T-helper 1 cell treated with Interleukin-12 subunit alpha and Interleukin-12 subunit beta and Interleukin-4 antibody, amounts not matched to agents 30 ng/mL and 1 ng/mL, for 36 hours (primary cell): ENCODE data around the gene IQSEC3. TPM values are rescaled to one million over a fixed set of nuclear protein-coding genes. Genes with fewer than 3 reads are reported as not detected.

Experiments used
- intact Hi-C: fragments of 100-400 bp; cut with micrococcal nuclease; formaldehyde crosslinking; loops from one replicate; pipeline ENCODE4 v1.15.1; 2024
- total RNA-seq: library from RNA; stranded (reverse); gene quantifications from 2 replicates; pipeline ENCODE4 v1.2.3, GENCODE V29; 2022

The IQSEC3 gene
- total RNA-seq, 1 donor from 2014 or later = 0.59 TPM

DNA sequence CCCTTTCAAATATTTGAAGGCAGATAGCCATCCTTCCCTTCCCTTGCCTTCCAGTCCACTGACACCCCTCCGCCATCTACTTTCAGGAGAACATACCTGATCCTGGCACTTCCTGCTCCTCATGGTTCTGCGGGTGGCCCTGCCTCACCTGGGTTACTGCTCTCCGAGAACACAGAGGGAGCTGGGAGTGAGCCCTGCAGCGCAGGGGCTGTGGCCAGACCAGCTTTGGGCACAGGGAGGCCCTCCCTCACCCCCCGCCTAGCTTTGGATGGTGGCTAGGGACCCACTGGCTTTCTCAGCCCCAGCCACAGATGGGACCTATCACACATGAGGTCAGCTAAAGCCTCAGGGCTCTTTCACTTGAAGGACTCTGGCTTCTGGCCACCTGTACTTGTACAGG, 12.4 kb downstream of the IQSEC3 start:
- intact Hi-C loops = no loop called here

DNA sequence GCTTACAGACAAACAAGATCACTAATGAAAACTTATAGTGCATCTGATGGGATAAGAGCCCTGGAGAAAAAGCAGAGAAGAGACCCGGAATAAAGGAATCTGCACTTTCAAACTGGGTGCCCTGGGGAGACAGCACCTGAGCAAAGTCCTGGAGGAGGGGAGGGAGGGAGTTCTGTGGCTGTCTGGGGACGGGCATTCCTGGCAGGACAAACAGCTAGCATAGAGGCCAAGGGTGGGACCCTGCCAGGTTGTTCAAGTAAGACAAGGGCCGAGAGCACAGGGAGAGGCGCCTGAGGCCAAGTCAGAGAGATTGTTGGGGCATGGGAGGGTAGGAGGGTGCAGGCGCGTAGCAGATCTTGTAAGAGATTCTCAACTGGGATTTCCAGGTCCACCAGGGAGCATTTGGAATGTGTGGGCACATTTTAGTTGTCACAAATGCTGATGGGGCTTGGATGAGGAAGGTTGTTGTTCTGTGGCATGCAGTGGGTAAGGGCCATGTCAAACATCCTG, 14.2 kb downstream of the IQSEC3 start:
- intact Hi-C loops = no loop called here

DNA sequence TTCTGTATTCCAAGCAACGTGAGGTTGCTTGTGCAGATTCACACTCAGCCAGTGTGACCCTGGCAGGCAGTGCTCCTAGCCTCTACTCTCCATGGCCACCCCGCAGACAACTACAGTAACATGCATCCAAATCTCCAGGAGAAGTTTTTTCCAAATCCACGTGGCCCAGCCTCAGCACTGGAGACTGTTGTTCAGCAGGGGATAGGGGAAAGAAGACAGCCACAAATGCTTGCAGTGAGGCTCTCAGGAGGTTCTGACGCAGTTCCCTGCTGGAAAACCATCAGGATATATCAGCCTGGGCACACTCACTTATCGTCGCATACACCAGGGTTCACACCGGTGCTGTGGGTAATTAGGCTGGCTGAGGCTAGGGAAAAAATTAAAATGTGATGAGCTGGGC, 16.2 kb downstream of the IQSEC3 start:
- intact Hi-C loops = no loop called here

DNA sequence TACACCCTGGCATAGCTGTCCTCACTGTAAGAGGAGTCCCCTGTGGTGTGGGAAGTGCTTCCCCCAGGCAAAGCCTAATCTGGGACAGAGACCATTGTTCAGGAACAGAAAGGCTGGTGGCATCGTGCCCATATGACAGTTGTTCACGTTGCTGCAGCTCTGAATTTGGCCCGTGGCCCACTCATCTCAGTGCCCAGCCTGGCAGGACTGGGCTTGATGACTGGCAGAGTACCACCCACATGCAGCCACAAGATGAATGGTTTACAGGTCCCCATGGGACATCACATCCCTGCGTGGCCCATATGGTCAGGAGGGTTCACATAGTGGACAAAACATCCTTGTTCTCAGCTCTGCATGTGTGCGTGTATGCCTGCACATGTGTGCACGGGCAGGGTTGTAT, 17.5 kb downstream of the IQSEC3 start:
- intact Hi-C loops = no loop called here

DNA sequence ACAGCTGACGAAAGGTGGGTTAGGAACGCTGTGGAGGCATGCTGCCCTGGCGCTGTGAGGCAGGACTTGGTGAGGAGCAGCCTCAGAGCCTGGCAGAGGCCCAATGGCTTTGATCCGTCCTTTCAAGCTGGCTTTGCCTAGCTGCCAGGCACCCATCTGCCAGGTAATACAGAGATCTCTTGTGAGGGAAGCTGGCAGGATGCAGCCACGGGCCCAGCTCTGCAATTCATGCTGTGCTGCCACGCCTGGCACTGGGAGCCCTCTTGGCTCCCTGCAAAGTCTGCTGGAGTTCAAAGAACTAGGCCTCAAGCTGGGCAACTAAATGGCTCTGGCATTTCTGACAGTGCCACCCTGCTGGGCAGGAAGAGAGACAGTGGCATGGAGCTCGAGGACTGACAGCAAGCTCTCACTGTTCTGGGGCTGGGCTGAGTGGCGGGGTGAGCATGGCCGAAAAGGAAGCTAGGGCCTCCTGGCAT, 18.7 kb downstream of the IQSEC3 start:
- intact Hi-C loops = no loop called here

DNA sequence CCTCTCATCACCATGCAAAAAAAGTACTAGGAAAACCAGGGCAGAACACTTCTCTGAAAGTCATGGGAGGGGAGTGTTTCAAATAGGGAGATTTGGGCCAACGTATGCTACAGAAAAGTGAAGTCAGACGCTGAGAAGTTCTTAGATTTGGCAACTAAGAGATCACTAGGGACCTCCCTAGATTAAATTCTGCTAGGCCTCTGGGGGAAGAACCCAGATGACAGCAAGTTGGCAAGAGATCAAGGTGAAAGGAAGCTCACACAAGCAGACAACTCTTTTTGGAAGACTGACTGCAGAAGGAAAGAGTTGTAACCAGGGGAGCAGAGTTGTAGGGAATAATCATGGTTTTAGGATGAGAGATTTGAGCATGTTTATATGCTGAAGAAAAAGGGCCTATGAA, 20.7 kb downstream of the IQSEC3 start:
- intact Hi-C loops = loop anchor here (2.0 kb wide), 1 partner anchor 13 kb away; no protein-coding TSS in a partner anchor

DNA sequence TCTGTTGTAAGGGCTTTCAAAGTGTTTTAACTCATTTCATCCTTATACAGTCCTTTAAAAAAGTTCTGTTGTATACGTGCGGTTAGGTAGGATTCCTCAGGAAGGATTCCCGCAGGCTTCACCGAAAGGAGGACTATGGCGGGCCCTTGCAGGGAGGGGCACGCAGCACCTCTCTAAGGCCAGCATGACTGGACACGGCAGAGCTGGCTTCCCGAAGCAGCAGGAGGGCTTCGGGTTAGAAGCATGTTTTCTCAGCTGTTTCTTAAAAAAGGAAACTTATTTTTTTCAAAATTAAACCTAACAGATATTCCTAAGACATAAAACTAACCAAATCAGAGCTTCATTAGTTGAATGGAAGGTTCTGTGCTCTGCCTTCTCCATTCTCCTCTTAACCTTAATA, 21.3 kb downstream of the IQSEC3 start:
- intact Hi-C loops = loop anchor here (2.0 kb wide), 1 partner anchor 13 kb away; no protein-coding TSS in a partner anchor

DNA sequence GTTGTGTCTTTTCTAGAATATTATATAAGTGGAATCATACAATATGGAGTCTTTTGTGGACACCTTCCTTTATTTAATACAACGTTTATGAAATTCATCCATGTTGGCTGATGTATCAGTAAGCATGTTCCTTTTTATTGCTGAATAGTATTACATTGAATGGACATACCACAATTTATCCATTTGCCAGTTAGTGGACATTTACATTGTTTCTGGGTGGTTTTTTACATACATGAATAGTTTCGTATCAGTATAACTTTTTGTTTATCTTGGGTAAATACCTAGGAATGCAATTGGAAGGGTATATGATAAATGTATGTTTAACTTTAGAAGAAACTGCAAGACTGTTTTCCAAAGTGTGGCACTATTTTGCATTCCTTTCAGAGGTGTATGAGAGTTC, 23.1 kb downstream of the IQSEC3 start:
- intact Hi-C loops = no loop called here

DNA sequence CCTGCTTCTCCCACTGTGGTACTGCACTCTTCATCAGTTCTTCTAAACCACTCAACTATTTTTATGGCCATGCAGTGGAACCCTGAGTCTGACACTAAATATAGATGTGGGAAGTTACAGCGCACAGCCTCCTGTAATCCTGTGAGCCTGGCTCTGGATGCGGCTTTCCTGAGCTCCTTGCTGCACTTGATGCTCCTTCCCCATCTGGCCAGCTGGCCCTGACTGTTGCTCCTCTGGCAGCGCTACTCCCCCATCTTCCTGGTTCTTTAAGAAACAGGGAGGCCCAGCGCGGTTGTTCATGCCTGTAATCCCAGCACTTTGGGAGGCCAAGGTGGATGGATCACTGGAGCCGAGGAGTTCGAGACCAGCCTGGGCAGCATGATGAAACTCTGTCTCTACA, 24.6 kb downstream of the IQSEC3 start:
- intact Hi-C loops = no loop called here

DNA sequence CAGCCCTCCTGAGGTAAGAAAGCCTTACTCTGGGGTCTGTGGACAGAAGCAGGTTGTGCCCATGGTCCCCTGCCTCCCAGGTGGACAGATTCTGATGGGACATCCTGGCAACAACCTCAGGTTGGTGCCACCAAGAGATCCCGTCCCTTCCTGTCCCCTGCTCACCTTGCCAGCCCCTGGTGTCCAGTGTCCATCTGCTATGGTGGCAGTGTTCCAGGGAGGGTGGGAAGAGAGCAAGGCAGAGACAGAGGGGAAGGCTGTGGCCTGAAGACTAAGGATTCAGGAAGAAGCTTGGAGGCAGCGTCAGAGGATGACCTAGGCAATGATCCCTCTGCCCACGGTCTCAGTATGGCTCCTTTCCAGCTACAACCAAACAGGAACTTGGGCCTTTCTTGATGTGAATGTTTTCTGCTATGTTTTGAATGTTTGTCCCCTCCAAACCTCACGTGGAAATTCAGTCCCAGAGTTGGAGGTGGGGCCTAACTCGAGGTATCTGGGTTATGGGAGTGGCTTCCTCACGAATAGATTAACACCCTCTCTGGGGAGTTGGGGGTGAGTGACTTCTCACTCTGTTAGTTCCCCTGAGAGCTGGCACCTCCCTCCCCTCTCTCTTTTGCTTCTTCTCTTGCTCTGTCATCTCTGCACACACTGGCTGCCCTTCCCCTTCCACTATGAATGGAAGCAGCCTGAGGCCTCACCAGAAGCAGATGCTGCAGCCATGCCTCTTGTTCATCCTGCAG, 26.9 kb downstream of the IQSEC3 start:
- intact Hi-C loops = no loop called here

DNA sequence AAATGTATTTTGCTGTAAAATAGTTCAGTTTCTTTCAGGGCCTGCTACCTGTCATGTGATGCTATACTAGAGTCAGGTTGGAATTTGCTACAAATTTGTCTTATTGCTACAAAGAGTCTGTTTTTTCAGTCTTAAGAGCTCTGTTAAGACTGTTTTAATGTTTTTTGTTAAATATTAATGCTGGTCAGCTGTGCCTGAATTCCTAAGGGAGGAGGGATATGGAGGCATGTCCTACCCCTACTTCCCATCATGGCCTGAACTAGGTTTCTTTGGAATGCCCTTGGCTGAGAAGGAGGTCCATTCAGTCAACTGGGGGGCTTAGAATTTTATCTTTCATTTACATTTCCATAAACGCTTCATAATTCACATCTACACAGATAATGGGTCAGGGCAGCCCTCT, 30.0 kb downstream of the IQSEC3 start:
- intact Hi-C loops = no loop called here

DNA sequence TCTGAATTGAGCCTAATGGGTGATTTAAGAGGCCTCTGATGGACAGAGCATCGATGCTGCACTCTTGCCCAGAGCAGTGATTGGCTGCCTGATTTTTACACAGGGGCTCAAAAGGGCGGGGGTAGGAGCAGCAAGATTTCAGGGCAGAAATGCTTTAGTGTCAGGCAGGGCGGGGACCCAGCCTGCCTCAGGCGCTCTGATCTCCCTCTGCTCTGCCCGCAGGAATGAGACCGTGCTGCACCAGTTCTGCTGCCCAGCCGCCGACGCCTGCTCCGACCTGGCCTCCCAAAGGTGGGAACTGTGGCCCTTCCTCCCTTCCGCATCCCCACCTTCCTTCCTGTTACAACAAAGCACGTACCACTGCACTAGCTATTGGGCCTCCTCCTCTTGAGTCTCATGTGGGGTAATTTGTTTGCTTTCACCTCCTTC, 32.4 kb downstream of the IQSEC3 start:
- intact Hi-C loops = no loop called here

DNA sequence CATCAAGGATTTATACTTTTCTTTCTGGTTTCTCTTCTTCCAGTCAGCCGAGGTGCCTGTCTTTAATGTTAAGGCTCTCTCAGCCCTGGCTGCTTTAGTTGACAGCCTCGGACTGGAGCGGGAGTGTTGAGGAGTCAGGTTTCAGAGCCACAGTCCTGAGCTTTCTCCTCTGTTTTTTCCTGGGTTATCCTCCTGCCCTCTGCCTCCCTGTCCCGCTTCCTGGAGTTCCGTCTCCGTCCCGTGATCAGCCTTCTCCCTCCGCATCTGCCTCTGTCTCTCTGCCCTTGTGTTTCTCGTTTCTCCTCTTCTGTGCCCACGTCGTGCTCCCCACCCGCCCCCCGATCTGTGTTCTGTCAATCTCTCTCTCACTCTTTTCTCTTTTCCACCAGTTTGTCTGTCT, 33.0 kb downstream of the IQSEC3 start:
- intact Hi-C loops = loop anchor here (2.0 kb wide), 1 partner anchor 13 kb away; no protein-coding TSS in a partner anchor

DNA sequence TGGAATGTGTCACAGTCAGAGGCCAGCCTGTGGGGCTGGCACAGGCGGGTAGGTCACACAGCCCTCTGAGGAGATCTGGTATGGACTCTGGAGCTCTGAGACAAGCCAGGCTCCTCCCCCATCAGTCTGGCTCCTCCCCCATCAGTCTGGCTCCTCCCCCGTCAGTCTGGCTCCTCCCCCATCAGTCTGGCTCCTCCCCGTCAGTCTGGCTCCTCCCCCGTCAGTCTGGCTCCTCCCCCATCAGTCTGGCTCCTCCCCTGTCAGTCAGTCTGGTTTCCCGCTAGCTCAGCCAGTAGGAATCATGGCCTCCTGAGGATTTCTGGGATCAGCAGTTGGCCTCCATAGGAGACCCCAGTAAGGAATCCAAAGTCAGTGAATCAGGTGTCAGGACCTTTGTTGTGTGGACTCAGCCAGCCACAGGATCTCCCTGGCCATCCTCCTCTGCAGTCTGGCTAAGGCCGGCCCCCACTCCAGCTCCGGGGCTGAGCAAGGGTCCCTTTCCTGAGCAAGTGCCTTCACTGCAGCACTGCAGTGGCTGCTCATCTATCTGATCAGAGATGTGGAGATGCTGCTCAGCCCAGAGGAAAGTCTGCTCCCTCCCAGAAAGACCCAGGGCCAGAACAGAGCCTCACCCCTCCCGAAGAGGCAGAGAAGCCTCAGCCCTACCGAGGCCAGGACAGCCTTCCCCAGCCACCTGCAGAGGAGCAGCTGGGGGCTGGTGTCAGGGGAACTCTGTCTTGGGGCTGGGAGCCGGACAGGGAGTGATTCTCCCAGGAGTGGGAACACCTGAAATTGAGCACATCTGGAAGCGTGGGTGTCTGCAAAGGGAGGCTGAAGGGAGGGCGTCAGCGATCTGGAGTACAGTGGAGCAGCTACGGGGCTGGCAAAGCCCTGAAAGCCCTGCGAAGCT, 35.7 kb downstream of the IQSEC3 start:
- intact Hi-C loops = loop anchor here (2.0 kb wide), 1 partner anchor 15 kb away; no protein-coding TSS in a partner anchor

DNA sequence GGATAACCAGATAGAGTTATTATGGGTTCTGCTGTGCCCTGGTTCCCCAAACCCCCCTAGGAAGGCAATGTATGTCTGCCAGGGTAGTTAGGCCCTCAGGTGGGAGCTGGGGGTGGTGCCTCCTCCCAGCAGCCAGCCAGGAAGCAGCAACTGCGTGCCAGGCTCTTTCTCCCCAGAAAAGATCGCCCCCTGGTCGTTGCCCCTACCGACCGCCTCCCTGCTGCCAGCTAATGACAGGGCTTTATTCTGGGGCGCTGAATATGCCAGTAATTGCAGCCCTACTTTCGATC, 36.3 kb downstream of the IQSEC3 start:
- intact Hi-C loops = no loop called here

DNA sequence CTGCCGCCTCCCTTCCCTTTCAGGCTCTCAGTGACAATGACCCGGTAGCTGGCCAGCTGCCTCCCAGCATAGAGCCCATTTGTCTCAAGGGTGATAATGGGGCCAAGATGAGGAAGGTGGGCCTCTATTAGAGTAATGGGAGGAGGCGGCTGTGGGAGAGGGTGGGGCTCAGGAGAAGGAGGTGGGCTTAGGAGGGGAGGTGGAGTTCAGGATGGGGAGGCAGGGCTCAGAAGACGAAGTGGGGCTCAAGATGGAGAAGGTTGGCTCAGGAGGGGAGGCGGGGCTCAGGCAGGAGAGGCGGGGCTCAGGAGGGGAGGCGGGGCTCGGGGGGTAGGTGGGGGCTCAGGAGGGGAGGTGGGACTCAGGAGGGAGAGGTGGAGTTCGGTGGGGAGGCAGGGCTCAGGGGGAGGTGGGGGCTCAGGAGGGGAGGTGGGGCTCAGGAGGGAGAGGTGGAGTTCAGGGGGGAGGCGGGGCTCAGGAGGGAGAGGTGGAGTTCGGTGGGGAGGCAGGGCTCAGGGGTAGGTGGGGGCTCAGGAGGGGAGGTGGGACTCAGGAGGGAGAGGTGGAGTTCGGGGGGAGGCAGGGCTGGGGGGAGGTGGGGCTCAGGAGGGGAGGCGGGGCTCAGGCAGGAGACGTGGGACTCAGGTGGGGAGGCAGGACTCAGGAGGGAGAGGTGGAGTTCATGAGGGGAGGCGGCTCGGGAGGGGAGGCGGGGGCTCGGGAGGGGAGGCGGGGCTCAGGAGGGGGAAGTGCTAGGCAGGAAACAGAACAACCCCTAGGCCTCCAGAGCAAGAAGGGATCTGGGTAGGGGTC, 36.8 kb downstream of the IQSEC3 start:
- intact Hi-C loops = no loop called here

DNA sequence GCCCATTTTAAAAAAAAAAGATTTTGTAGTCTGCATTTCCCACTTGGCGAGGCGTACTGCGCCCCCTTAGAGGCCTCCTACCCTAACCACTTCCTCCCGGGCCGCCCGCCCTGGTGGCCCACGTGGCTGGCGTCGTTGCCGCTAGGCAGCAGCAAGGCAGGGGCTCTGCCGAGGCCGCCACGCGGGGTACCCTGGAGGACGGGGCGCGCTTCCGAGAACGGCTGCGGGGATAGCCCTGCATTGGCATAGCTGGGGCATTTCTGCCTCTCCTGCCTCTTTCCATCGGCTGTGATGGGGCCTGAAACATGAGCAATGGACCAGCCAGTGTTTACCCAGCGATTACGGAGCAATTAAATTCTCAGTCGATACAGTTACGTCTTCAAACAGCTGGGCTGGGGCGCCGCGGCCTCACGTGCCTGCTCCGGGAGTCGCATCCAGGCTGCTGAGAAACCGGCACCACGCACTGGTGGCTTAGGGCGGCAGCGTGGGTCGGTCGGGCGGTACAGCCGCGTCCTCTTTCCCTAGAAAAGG, 38.0 kb downstream of the IQSEC3 start:
- intact Hi-C loops = no loop called here

DNA sequence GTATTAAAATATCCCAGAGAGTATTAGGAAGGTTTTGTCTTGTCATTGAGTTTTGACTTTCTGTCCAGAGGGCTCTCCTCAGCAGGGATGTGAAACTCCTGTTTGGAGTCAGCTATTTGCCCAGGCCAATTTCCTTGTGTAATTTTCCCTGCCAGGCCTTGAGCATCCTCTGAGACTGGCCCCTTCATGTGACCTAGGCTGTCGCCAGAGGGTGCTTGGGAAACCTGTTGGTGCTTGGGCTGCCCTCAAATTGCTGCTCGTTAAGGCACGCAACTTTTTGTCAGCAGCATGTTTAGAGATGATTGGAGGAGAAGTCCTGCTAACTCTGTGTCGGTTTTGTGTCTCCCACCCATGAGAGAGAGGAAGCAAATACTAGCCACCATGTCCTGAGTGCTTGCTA, 39.1 kb downstream of the IQSEC3 start:
- intact Hi-C loops = no loop called here

DNA sequence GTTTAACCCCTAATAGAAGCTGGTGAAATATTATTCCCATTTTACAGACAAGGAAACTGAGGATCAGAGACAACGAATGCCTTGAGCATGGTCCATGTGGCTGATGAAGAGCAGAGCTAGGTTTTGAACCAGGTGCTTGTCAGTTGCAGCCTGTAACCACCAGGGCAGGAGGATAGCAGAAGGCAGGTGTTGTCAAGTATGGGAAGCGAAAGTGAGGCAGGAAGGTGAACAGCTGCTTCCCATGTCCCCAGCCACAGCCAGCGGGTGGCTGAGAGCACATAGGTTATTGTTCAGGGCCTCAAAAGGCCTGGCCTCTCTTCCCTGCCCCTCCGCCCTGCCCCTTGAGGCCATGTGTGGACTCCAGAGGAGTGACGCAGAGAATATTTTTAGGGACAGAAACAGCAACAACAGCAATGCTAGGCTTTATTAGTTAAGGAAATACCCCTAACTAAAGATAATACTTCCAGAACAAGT, 39.6 kb downstream of the IQSEC3 start:
- intact Hi-C loops = no loop called here

DNA sequence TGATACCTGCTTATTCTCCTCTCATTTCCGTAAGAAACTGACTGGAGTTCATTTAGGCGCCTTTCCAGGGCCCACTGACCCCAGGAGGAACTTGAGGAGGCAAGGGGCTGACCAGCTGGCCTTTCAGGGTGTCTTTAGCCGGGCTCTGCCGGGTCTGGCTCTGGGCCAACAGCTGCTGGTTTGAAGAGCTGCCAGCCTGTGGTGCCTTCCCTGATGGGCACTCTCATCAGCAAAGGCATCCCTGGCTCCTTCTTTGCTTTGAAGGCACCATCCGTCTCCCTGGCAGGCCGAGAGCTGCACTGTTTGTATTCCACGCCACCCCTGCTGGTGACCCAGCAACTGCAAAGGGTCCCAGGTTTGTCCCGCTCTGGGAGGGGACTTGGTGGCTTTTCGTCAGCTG, 42.0 kb downstream of the IQSEC3 start:
- intact Hi-C loops = no loop called here

DNA sequence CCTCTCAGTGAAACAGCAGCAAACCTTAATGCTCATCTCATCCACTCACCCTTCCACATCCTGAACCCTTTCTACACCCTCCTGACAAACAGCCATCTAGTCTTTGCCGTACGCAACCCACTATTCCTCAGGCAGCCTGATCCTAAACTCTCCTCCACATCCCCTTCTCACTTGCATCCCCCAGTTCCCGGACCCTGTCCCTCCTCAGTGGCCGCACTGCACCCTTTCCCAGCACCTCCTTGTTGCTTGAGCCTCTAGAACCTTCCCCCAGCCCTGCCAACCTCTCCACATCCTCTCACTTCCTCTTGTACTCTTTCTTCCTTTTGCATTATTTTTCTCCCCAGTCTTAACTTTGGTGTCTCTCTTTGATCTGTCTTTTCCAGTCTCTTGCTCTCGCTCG, 42.9 kb downstream of the IQSEC3 start:
- intact Hi-C loops = no loop called here
